ENCODE data around the gene DNMT3L. TPM values are rescaled to one million over a fixed set of nuclear protein-coding genes. Genes with fewer than 3 reads are reported as not detected.

DNMT3L gene
- total RNA-seq, 4 donors from 2014 or later: not detected

DNA sequence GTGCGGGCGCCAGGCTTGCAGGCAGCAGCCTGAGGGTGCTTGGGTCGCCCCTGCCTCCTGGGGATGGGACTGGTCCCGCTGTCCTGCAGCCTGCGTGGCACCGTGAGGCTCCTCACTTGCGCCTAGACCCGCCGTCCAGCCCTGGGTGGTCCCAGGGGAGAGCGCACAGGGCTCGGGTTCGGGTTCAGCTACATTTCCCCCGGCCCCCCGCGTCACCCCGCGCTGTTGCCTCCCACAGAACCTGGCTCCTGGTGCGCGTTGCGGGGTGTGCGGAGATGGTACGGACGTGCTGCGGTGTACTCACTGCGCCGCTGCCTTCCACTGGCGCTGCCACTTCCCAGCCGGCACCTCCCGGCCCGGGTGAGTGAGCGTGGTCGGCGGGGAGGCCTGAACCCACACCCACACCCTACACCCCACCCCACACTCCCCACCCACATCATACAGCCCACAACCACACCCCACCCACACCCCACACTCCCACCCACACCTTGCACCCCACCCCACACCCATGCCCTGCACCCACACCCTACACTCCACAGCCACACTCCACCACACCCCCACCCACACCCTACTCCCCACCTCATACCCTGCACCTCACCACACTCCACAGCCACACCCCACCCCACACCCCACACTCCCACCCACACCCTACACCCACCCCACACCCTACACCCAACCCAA lies 32.0 kb upstream of the DNMT3L start:
- no peaks in the 10 kb centered on the region for H3K9me3 ChIP-seq
- H3K27me3 ChIP-seq: no peaks in the 10 kb centered on the region
- H3K4me1 ChIP-seq: peaks cover 0 to 26% (median 15%) of the 10 kb centered on the region in 4 donors
- no peak overlapping the region for H3K4me3 ChIP-seq
- 89 to 91% methylated on average over 32 to 33 of the region's 33 CpGs for WGBS, 2 donors
- H3K36me3 ChIP-seq: no peaks in the 10 kb centered on the region
- no peak for DNase-seq (ENCODE audit: low spot score in 2 of 2)
- TF ChIP-seq, protein P1, sequence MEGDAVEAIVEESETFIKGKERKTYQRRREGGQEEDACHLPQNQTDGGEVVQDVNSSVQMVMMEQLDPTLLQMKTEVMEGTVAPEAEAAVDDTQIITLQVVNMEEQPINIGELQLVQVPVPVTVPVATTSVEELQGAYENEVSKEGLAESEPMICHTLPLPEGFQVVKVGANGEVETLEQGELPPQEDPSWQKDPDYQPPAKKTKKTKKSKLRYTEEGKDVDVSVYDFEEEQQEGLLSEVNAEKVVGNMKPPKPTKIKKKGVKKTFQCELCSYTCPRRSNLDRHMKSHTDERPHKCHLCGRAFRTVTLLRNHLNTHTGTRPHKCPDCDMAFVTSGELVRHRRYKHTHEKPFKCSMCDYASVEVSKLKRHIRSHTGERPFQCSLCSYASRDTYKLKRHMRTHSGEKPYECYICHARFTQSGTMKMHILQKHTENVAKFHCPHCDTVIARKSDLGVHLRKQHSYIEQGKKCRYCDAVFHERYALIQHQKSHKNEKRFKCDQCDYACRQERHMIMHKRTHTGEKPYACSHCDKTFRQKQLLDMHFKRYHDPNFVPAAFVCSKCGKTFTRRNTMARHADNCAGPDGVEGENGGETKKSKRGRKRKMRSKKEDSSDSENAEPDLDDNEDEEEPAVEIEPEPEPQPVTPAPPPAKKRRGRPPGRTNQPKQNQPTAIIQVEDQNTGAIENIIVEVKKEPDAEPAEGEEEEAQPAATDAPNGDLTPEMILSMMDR (IDR thresholded peaks at IDR 0.05): no peak
- TF ChIP-seq EP300 (IDR thresholded peaks at IDR 0.05): no peak
- TF ChIP-seq POLR2A (IDR thresholded peaks at IDR 0.05): no peak
- no peak overlapping the region for H3K27ac ChIP-seq

GRCh38 chr21:44292812-44293195 lies 31.1 kb upstream of the DNMT3L start:
- DNase-seq (ENCODE audit: low spot score in 2 of 2): no peak
- TF ChIP-seq, protein P1 (IDR thresholded peaks at IDR 0.05): no peak
- no peak for TF ChIP-seq EP300 (IDR thresholded peaks at IDR 0.05)
- no peak for TF ChIP-seq POLR2A (IDR thresholded peaks at IDR 0.05)
- H3K27ac ChIP-seq: no peak overlapping the region
- no peaks in the 10 kb centered on the region for H3K9me3 ChIP-seq
- peaks cover 0 to 2% of the 10 kb centered on the region in 2 donors for H3K27me3 ChIP-seq
- 73 to 89% methylated on average over 11 to 14 of the region's 15 CpGs for WGBS, 2 donors
- H3K36me3 ChIP-seq: no peaks in the 10 kb centered on the region
- H3K4me1 ChIP-seq: peaks cover 0 to 19% (median 13%) of the 10 kb centered on the region in 4 donors
- H3K4me3 ChIP-seq: no peak overlapping the region

DNA sequence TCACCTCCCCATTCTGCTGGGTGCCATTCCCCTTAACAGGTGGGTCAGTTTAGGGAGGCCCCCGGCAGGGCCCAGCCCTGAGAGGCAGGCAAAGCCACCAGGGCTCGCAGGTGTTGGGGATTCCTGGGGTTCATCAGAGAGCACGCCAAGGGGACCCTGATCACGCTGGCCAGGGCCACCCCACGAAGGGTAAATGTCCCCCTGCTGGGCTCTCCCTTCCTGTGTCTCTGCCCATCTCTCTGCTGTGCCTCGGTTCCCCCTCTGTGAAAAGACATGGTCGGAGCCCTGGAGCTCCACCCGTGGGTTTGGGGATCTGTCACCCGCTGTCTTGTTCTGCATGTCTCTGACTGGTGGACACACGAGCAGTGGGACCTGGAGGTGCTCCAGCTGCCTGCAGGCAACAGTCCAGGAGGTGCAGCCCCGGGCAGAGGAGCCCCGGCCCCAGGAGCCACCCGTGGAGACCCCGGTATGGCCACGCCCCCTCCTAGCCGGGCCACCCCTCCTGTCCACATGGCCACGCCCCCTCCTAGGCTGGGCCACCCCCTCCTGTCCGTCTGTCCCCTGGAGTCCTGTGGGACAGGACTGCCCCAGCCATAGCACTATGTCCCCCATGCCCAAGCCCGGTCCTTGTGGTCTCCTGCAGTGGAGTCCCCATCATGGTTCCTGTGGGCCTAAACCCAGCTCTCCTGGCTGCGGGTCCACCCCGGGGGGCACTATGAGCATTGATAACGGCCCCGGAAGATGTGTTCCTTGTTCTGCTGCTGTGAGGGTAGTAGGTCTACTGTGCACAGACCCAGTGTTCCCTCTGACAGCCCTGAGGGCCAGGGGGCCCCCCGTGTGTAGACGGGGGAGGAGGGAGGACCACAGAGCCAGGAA lies 30.5 kb upstream of the DNMT3L start:
- TF ChIP-seq, protein P1 (IDR thresholded peaks at IDR 0.05): no peak
- TF ChIP-seq EP300 (IDR thresholded peaks at IDR 0.05): no peak
- TF ChIP-seq POLR2A (IDR thresholded peaks at IDR 0.05): no peak
- no peak for DNase-seq (ENCODE audit: low spot score in 2 of 2)

DNA sequence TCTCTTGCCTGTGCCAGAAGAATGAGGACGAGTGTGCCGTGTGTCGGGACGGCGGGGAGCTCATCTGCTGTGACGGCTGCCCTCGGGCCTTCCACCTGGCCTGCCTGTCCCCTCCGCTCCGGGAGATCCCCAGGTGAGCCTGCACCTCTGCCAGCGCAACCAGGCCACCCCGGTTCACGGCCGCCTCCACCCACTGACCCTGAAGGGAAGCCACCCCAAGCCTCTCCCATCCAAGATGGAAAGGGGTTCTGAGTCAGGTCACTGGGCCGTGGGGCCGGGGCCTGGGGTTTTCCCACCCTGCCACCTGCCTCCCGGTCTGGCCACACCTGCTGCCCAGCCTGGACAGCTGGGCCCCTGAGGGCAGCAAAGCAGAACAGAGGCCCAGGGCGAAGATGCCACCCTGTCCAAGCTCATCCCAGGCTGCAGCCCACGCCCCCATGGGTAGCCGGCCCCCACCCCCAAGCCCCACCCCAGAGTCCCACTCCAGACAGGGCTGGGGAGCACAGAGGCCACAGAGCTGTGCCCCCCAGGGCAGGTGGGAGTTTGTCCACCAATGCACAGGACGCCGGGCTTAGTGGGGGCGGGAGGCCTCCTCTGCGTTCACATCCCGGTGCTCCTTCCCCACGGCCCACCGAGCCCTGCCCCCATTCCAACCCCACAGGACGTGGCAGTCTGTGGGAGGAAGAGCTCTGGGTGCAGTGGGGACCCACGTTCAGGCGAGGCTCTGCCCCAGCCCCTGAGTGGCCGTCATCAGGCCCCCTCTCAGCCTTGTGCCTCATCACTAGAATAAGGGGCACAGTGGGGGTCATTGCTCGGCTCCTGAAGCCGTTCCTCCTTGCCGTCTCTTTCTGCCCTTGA lies 29.6 kb upstream of the DNMT3L start:
- peaks cover 0 to 17% of the 10 kb centered on the region in 2 donors for H3K27me3 ChIP-seq

More for the DNA sequence above, 30.5 kb upstream of the DNMT3L start:
- 61 to 62% methylated on average over 17 to 21 of the region's 25 CpGs for WGBS, 2 donors
- no peaks in the 10 kb centered on the region for H3K36me3 ChIP-seq
- H3K9me3 ChIP-seq: no peaks in the 10 kb centered on the region
- no peak overlapping the region for H3K27ac ChIP-seq
- peaks cover 0 to 13% (median 10%) of the 10 kb centered on the region in 4 donors for H3K4me1 ChIP-seq
- H3K4me3 ChIP-seq: no peak overlapping the region
- H3K27me3 ChIP-seq: peaks cover 0 to 8% of the 10 kb centered on the region in 2 donors

More for the DNA sequence above, 29.6 kb upstream of the DNMT3L start:
- no peaks in the 10 kb centered on the region for H3K36me3 ChIP-seq
- no peak for DNase-seq (ENCODE audit: low spot score in 2 of 2)
- TF ChIP-seq, protein P1 (IDR thresholded peaks at IDR 0.05): no peak
- TF ChIP-seq POLR2A (IDR thresholded peaks at IDR 0.05): no peak
- no peak for TF ChIP-seq EP300 (IDR thresholded peaks at IDR 0.05)
- WGBS, 2 donors: 79% methylated on average over 26 of the region's 33 CpGs
- H3K9me3 ChIP-seq: no peaks in the 10 kb centered on the region
- H3K4me1 ChIP-seq: peaks cover 0 to 11% (median 10%) of the 10 kb centered on the region in 4 donors
- no peak overlapping the region for H3K4me3 ChIP-seq
- H3K27ac ChIP-seq: no peak overlapping the region
